GM12801 (cell line): ENCODE data around the gene RFXANK.

Experiments used
- CTCF ChIP-seq: IDR thresholded peaks from one replicate; pipeline ENCODE4 v1.5.1; 2011; ENCODE audit warnings: control low read depth; ENCODE audit not compliant: insufficient read length; ENCODE audit errors: extremely low read depth

RFXANK gene

GRCh38 chr19:19171821-19172532, 20.1 kb upstream of the RFXANK start:
- no peak for TF ChIP-seq CTCF

- no peak for TF ChIP-seq CTCF
These were observed 15.1 kb upstream of the RFXANK start for GRCh38 chr19:19176950-19177349.

GRCh38 chr19:19179548-19180441, 12.3 kb upstream of the RFXANK start:
- no peak for TF ChIP-seq CTCF

- no peak for TF ChIP-seq CTCF
These were observed 10.5 kb upstream of the RFXANK start for GRCh38 chr19:19181488-19181998.

- no peak for TF ChIP-seq CTCF
These were observed 6.0 kb upstream of the RFXANK start for GRCh38 chr19:19185853-19186740.

GRCh38 chr19:19186742-19187141, 5.3 kb upstream of the RFXANK start:
- TF ChIP-seq CTCF, result no peak

- no peak for TF ChIP-seq CTCF
These were observed 335 bp upstream of the RFXANK start for GRCh38 chr19:19191768-19192077.
